CD4-positive, alpha-beta memory T cell (primary cell): Measurements from ENCODE around the gene YLPM1. TPM values are rescaled to one million over a fixed set of nuclear protein-coding genes. Genes with fewer than 3 reads are reported as not detected.

Experiments used
- polyA plus RNA-seq, 2 donors: library from polyadenylated mRNA; unstranded; fragments of 300-500 nt; fragmentation: Illumina TruSeq; gene quantifications; one replicate each; pipeline ENCODE4 v1.2.3, GENCODE V29; 2021
- total RNA-seq, 2 experiments: library from RNA; stranded (reverse); gene quantifications; one replicate each; pipeline ENCODE4 v1.2.3, GENCODE V29; 2021

Gene YLPM1
- total and polyA plus RNA-seq, 4 experiments from 2014 or later: 2.5 to 90.3 (median 52.3) TPM

Other genes starting within 250 kb of the YLPM1 start
- gene LTBP2, start 151.1 kb upstream of the YLPM1 start, total RNA-seq: under 1 TPM; 0.36 to 0.44 TPM
- under 1 TPM; 0.11 to 0.36 TPM for gene LTBP2, start 151.1 kb upstream of the YLPM1 start, polyA plus RNA-seq
- gene AREL1, start 50.2 kb upstream of the YLPM1 start, total RNA-seq: 10 to 100 TPM; 44.4 to 46.1 TPM
- gene AREL1, start 50.2 kb upstream of the YLPM1 start, polyA plus RNA-seq: 10 to 100 TPM; 16.2 to 24.2 TPM
- gene FCF1, start 50.2 kb upstream of the YLPM1 start, total RNA-seq: 10 to 100 TPM; 57.5 to 57.9 TPM
- gene FCF1, start 50.2 kb upstream of the YLPM1 start, polyA plus RNA-seq: 10 to 100 TPM; 28.6 to 35.5 TPM
- not detected for gene PROX2, start 112.8 kb downstream of the YLPM1 start, total RNA-seq
- under 1 TPM in 1 of 2 donors, not detected in 1; 0.05 TPM for gene PROX2, start 112.8 kb downstream of the YLPM1 start, polyA plus RNA-seq
- 100 to 1,000 TPM; 101 to 104 TPM for gene DLST, start 118.6 kb downstream of the YLPM1 start, total RNA-seq
- 10 to 100 TPM in 1 of 2 donors, 1 to 10 TPM in 1; 4.8 to 10.8 TPM for gene DLST, start 118.6 kb downstream of the YLPM1 start, polyA plus RNA-seq
- gene RPS6KL1, start 159.9 kb downstream of the YLPM1 start, total RNA-seq: 1 to 10 TPM; 2.5 to 2.9 TPM
- under 1 TPM; 0.45 to 0.87 TPM for gene RPS6KL1, start 159.9 kb downstream of the YLPM1 start, polyA plus RNA-seq
- not detected for gene PGF, start 192.3 kb downstream of the YLPM1 start, total RNA-seq
- under 1 TPM; 0.11 to 0.13 TPM for gene PGF, start 192.3 kb downstream of the YLPM1 start, polyA plus RNA-seq
- 10 to 100 TPM; 31.3 to 31.7 TPM for gene EIF2B2, start 239.6 kb downstream of the YLPM1 start, total RNA-seq
- gene EIF2B2, start 239.6 kb downstream of the YLPM1 start, polyA plus RNA-seq: 10 to 100 TPM; 32.6 to 38.8 TPM